Mucosa of descending colon (tissue), 3 donors: Measurements from ENCODE around the gene CCDC196. TPM values are rescaled to one million over a fixed set of nuclear protein-coding genes. Genes with fewer than 3 reads are reported as not detected.

ENCODE experiments used
- ATAC-seq: fragments of 200-7000 bp; cut with Tn5 transposase; one replicate; pipeline ENCODE4 v1.9.1; 2020; ENCODE audit warnings: mild to moderate bottlenecking, moderate library complexity
- DNase-seq, 3 donors: peaks; one replicate each; pipeline ENCODE4 v3.0.0-alpha.2; 2020
- H3K36me3 ChIP-seq: fragments of 200-600 bp; one replicate; pipeline ENCODE4 v1.8.0; 2021; ENCODE audit warnings: low read depth, mild to moderate bottlenecking
- H3K4me1 ChIP-seq: fragments of 200-600 bp; one replicate; pipeline ENCODE4 v1.8.0; 2021; ENCODE audit warnings: low read depth, mild to moderate bottlenecking
- H3K4me3 ChIP-seq: fragments of 200-600 bp; one replicate; pipeline ENCODE4 v1.8.0; 2021; ENCODE audit warnings: mild to moderate bottlenecking
- H3K9me3 ChIP-seq: fragments of 200-600 bp; one replicate; pipeline ENCODE4 v1.8.0; 2021; ENCODE audit warnings: mild to moderate bottlenecking
- CTCF ChIP-seq: fragments of 200-600 bp; IDR thresholded peaks from one replicate; pipeline ENCODE4 v1.8.0; 2022; ENCODE audit warnings: antibody characterized with exemption, mild to moderate bottlenecking
- intact Hi-C, 2 donors: fragments of 100-400 bp; cut with DNase I in 1 of 2; cut with micrococcal nuclease in 1 of 2; formaldehyde crosslinking; loops; one replicate each; pipeline versions ENCODE4 v1.11.0 to v1.11.1; 2022; cut with DNase I, micrococcal nuclease
- total RNA-seq, 3 donors: library from RNA; stranded (reverse); fragmentation: NEBNext Ultra II Directional in 2 of 3; extraction: Animal tissue kit (Norgen Biotek cat#: 25700) in 2 of 3; gene quantifications; one replicate each; pipeline versions ENCODE4 v1.2.1 to v1.2.4, GENCODE V29; 2021 to 2023
- donor health status: DM: no; HTN: no; CAD: no; lungs with moderate emphysema.
- donor health status: DM: no; HTN: no; CAD: no.
- donor health status: DM: no; HTN: yes; CAD: no.

CCDC196 gene
- total RNA-seq, 3 donors from 2014 or later, result 0.98 to 2.1 TPM; not detected in 1

- ATAC-seq (peak; percentile 47), DNase-seq (no peak)
- peak overlapping the region; percentile 67 for H3K4me3 ChIP-seq
- H3K36me3 ChIP-seq, result no peaks in the 10 kb centered on the region
- TF ChIP-seq CTCF, result no peak
- intact Hi-C loops, result no loop called here
- H3K9me3 ChIP-seq, result no peaks in the 10 kb centered on the region
- H3K4me1 ChIP-seq, result peaks cover 7% of the 10 kb centered on the region
Measured at GRCh38 chr14:66507181-66507721, 21.1 kb downstream of the CCDC196 start.

- DNase-seq (peak; percentile 95 to 97 (median 96)), ATAC-seq (peak; percentile 95)
- Histone ChIP-seq H3K4me1 (peaks cover 7% of the 10 kb centered on the region), H3K4me3 (peak within 1 kb of the TSS; percentile 67), H3K36me3 (no peaks in the 10 kb centered on the region), H3K9me3 (no peaks in the 10 kb centered on the region)
- TF ChIP-seq CTCF, result peak; percentile 26
- intact Hi-C loops, result no loop called here
Measured at GRCh38 chr14:66507722-66508546, 21.8 kb downstream of the CCDC196 start, which contains the start of gene GPHN. GPHN (plus strand) TSS chr14:66508147.

- intact Hi-C loops, result no loop called here
- no peak for TF ChIP-seq CTCF
- DNase-seq, result no peak
- ATAC-seq, result no peak
- Histone ChIP-seq H3K9me3 (no peaks in the 10 kb centered on the region), H3K4me3 (peak overlapping the region; percentile 67), H3K4me1 (peaks cover 7% of the 10 kb centered on the region), H3K36me3 (no peaks in the 10 kb centered on the region)
Measured at GRCh38 chr14:66508547-66508845, 22.3 kb downstream of the CCDC196 start.

- Histone ChIP-seq H3K36me3 (no peaks in the 10 kb centered on the region), H3K4me3 (peak overlapping the region; percentile 67), H3K9me3 (no peaks in the 10 kb centered on the region), H3K4me1 (peaks cover 7% of the 10 kb centered on the region)
- intact Hi-C loops, result no loop called here
- peak; percentile 19 for ATAC-seq
- peak; percentile 59 to 73 (median 69) for DNase-seq
- TF ChIP-seq CTCF, result no peak
Measured at GRCh38 chr14:66508846-66509621, 22.9 kb downstream of the CCDC196 start.

- Histone ChIP-seq H3K36me3 (no peaks in the 10 kb centered on the region), H3K9me3 (no peaks in the 10 kb centered on the region), H3K4me3 (no peak overlapping the region), H3K4me1 (peaks cover 7% of the 10 kb centered on the region)
- DNase-seq (no peak), ATAC-seq (no peak)
- no peak for TF ChIP-seq CTCF
- intact Hi-C loops, result no loop called here
Measured at GRCh38 chr14:66509874-66510273, 23.7 kb downstream of the CCDC196 start.
